PFSK-1 (cell line): ENCODE results near the gene RASAL2.

ENCODE experiments used
- FOXP2 ChIP-seq: optimal IDR thresholded peaks from 2 replicates; pipeline ENCODE3; 2011; ENCODE audit warnings: borderline replicate concordance, control low read depth, inconsistent platforms; ENCODE audit not compliant: insufficient read depth; ENCODE audit errors: extremely low read length, extremely low read depth
- POLR2AphosphoS5 ChIP-seq: IDR thresholded peaks from 2 replicates; pipeline ENCODE4 v1.6.1; 2012; ENCODE audit warnings: low read depth, mild to moderate bottlenecking, control low read depth, low read length, moderate library complexity
- REST ChIP-seq, 2 experiments: IDR thresholded peaks; 2 replicates each; pipeline versions ENCODE4 v1.6.1 to v1.8.0; 2011 to 2012; ENCODE audit warnings: low read depth in 2 of 2, low read length in 2 of 2, control low read depth in 1 of 2, inconsistent platforms in 1 of 2, mild to moderate bottlenecking in 1 of 2, moderate library complexity in 1 of 2; ENCODE audit not compliant: insufficient read depth in 1 of 2
- SIN3A ChIP-seq: IDR thresholded peaks from 2 replicates; pipeline ENCODE4 v1.6.1; 2012; ENCODE audit warnings: mild to moderate bottlenecking, low read length, moderate library complexity, borderline replicate concordance; ENCODE audit not compliant: insufficient read depth
- TAF1 ChIP-seq: IDR thresholded peaks from 2 replicates; pipeline ENCODE4 v1.6.1; 2012; ENCODE audit warnings: low read length, control low read depth, borderline replicate concordance; ENCODE audit not compliant: insufficient read depth

The RASAL2 gene

GRCh38 chr1:178151831-178152230 is 57.9 kb downstream of the RASAL2 start:
- no peak for TF ChIP-seq FOXP2

GRCh38 chr1:178155481-178156255 is 61.8 kb downstream of the RASAL2 start:
- TF ChIP-seq POLR2AphosphoS5: no peak
- TF ChIP-seq TAF1: no peak
- no peak for TF ChIP-seq FOXP2
- TF ChIP-seq REST (IDR thresholded peaks at IDR 0.05; ENCODE audit: insufficient read depth in 1 of 2, low read depth in 2 of 2, low read length in 2 of 2): no peak

GRCh38 chr1:178160736-178161475 is 67.0 kb downstream of the RASAL2 start:
- TF ChIP-seq REST (IDR thresholded peaks at IDR 0.05; ENCODE audit: insufficient read depth in 1 of 2, low read depth in 2 of 2, low read length in 2 of 2) (no peak), TAF1 (no peak), SIN3A (no peak), FOXP2 (no peak), POLR2AphosphoS5 (no peak)

GRCh38 chr1:178161516-178161915 is 67.6 kb downstream of the RASAL2 start:
- no peak for TF ChIP-seq POLR2AphosphoS5
- no peak for TF ChIP-seq FOXP2
- TF ChIP-seq SIN3A: no peak
- no peak for TF ChIP-seq TAF1
- no peak for TF ChIP-seq REST (IDR thresholded peaks at IDR 0.05; ENCODE audit: insufficient read depth in 1 of 2, low read depth in 2 of 2, low read length in 2 of 2)

- TF ChIP-seq TAF1: no peak
- no peak for TF ChIP-seq REST (IDR thresholded peaks at IDR 0.05; ENCODE audit: insufficient read depth in 1 of 2, low read depth in 2 of 2, low read length in 2 of 2)
- no peak for TF ChIP-seq SIN3A
- no peak for TF ChIP-seq FOXP2
- TF ChIP-seq POLR2AphosphoS5: no peak
These were observed 71.3 kb downstream of the RASAL2 start for GRCh38 chr1:178165196-178165595.
